K562 (cell line): ENCODE results near the gene COQ9. TPM values are rescaled to one million over a fixed set of nuclear protein-coding genes. Genes with fewer than 3 reads are reported as not detected.
A peak's percentile ranks its signal among the peaks of the same experiment; 100 is the strongest.
"Not testable (repeated sequence)": the region's sequence is repeated elsewhere in the genome, so short reads cannot be mapped to it uniquely, and the experiment has no call there.

Source experiments
- ATAC-seq: fragments of 200-7000 bp; cut with Tn5 transposase; 3 replicates; pipeline ENCODE4 v1.9.1; 2020; ENCODE audit warnings: moderate library complexity
- BruUV-seq: library from RNA; stranded (reverse); fragments of 400-500 nt; replicated peaks from 2 replicates; lab custom pipeline; 2021; lab: Mats Ljungman, UMichigan
- CTCF ChIA-PET: fragments of 300-600 bp; formaldehyde crosslinking; extraction: SDS; loops from one replicate; lab custom pipeline; 2021; ENCODE audit warnings: low intra/inter-chr PET ratio; lab: Yijun Ruan, JAX
- POLR2A ChIA-PET: fragments of 300-600, 350-650 bp; sonication (Branson Sonifier 250); formaldehyde crosslinking; extraction: SDS; loops from one replicate; lab custom pipeline; 2021; ENCODE audit warnings: antibody characterized with exemption, inconsistent platforms; lab: Yijun Ruan, JAX
- DNase-seq, 4 experiments: peaks; one replicate each; pipeline versions ENCODE4 v3.0.0 to v3.0.0-alpha.2; 2011 to 2018; ENCODE audit warnings: low spot score in 3 of 4, mixed read lengths in 3 of 4; ENCODE audit errors: extremely low read depth in 1 of 4
- FAIRE-seq: peaks from 2 replicates; lab custom pipeline; 2011; peaks lifted over from hg19 to GRCh38; lab: Jason Lieb, UNC
- H2AFZ ChIP-seq: 2 replicates; pipeline ENCODE4 v1.6.0; 2011; ENCODE audit warnings: low read depth, low read length, control low read depth, inconsistent platforms
- H3K27ac ChIP-seq: fragments of 200-600 bp; 3 replicates; pipeline ENCODE4 v1.8.0; 2011; ENCODE audit warnings: low read depth, mild to moderate bottlenecking, control low read depth, inconsistent platforms, low read length, moderate library complexity, mixed read lengths; ENCODE audit errors: extremely low read depth
- H3K27me3 ChIP-seq, 2 experiments: fragments of 300-600 bp in 1 of 2; 2 replicates in 1 of 2; 3 replicates in 1 of 2; pipeline versions ENCODE4 v1.6.0 to v1.8.0; 2011; ENCODE audit warnings: inconsistent platforms in 2 of 2, low read length in 2 of 2, mild to moderate bottlenecking in 1 of 2, mixed read lengths in 1 of 2, moderate library complexity in 1 of 2; ENCODE audit not compliant: control insufficient read depth in 2 of 2, insufficient read depth in 2 of 2
- H3K36me3 ChIP-seq: fragments of 300-600 bp; 3 replicates; pipeline ENCODE4 v1.8.0; 2011; ENCODE audit warnings: mild to moderate bottlenecking, low read length, inconsistent platforms; ENCODE audit not compliant: control insufficient read depth, insufficient read depth
- H3K4me1 ChIP-seq, 2 experiments: fragments of 200-600 bp in 1 of 2; replicated peaks in 1 of 2; 2 replicates in 1 of 2; 3 replicates in 1 of 2; pipeline versions ENCODE4 v1.5.1 to v1.8.0; 2011; ENCODE audit warnings: inconsistent platforms in 2 of 2, low read length in 2 of 2, mild to moderate bottlenecking in 1 of 2, mixed read lengths in 1 of 2, moderate library complexity in 1 of 2; ENCODE audit not compliant: control insufficient read depth in 2 of 2, insufficient read depth in 2 of 2
- H3K4me2 ChIP-seq: 2 replicates; pipeline ENCODE4 v1.6.1; 2011; ENCODE audit warnings: low read length, control low read depth, inconsistent platforms, mixed read lengths; ENCODE audit not compliant: insufficient read depth
- H3K4me3 ChIP-seq: fragments of 200-600 bp; sonication (generic), shearing (Covaris generic); 2 replicates; pipeline ENCODE4 v1.5.1; 2016; ENCODE audit warnings: control low read depth, inconsistent platforms
- H3K79me2 ChIP-seq: fragments of 200-600 bp; 3 replicates; pipeline ENCODE4 v1.8.0; 2011; ENCODE audit warnings: low read length, inconsistent platforms; ENCODE audit not compliant: control insufficient read depth, insufficient read depth
- H3K9ac ChIP-seq, 2 experiments: 2 replicates each; pipeline versions ENCODE4 v1.6.0 to v1.6.1; 2011; ENCODE audit warnings: low read depth in 2 of 2, low read length in 2 of 2, control low read depth in 1 of 2, inconsistent platforms in 1 of 2, mild to moderate bottlenecking in 1 of 2, mixed read lengths in 1 of 2; ENCODE audit not compliant: insufficient read depth in 1 of 2
- H3K9me1 ChIP-seq: one replicate; pipeline ENCODE4 v1.6.0; 2011; ENCODE audit warnings: inconsistent platforms, mild to moderate bottlenecking, low read length, moderate library complexity; ENCODE audit not compliant: control insufficient read depth, insufficient read depth
- H3K9me3 ChIP-seq: replicated peaks from 2 replicates; pipeline ENCODE4 v1.5.1; 2011; ENCODE audit warnings: low read depth, low read length, inconsistent platforms; ENCODE audit not compliant: control insufficient read depth, insufficient read depth
- H4K20me1 ChIP-seq: replicated peaks from 2 replicates; pipeline ENCODE4 v1.6.1; 2011; ENCODE audit warnings: low read length, inconsistent platforms, mixed read lengths; ENCODE audit not compliant: control insufficient read depth, insufficient read depth
- CBX3 ChIP-seq, 2 experiments: IDR thresholded peaks; 1 replicate in 1 of 2; 2 replicates in 1 of 2; pipeline ENCODE4 v1.6.1; 2012; ENCODE audit warnings: inconsistent platforms in 2 of 2, low read length in 2 of 2, borderline replicate concordance in 1 of 2, control low read depth in 1 of 2
- CBX5 ChIP-seq: IDR thresholded peaks from 2 replicates; pipeline ENCODE4 v1.6.1; 2014; ENCODE audit warnings: low read depth, borderline replicate concordance
- HDAC2 ChIP-seq: fragments of 450-650 bp; IDR thresholded peaks from 2 replicates; pipeline ENCODE4 v1.6.1; 2016; ENCODE audit warnings: mild to moderate bottlenecking
- HSF4 ChIP-seq: fragments of 250-450 bp; sonication (Bioruptor Pico); IDR thresholded peaks from 2 replicates; pipeline ENCODE4 v2.1.2; 2022; ENCODE audit warnings: mild to moderate bottlenecking, moderate library complexity, borderline replicate concordance
- SRSF1 ChIP-seq: fragments of 200-400 bp; formaldehyde crosslinking; IDR thresholded peaks from 2 replicates; pipeline ENCODE4 v1.6.1; 2017; ENCODE audit warnings: mild to moderate bottlenecking, low read depth, low read length, moderate library complexity
- TRIM28 ChIP-seq: fragments of 450-650 bp; IDR thresholded peaks from 2 replicates; pipeline ENCODE4 v1.6.1; 2017
- WGBS: fragments of 100-300 bp; shearing (Covaris generic); methylation state at CpG from one replicate; pipeline ENCODE4 v1.1.6; 2016; ENCODE audit warnings: low coverage, mixed read lengths; ENCODE audit not compliant: insufficient coverage; ENCODE audit errors: missing lambda C conversion rate; 5-methylcytosine and 5-hydroxymethylcytosine counted together
- in situ Hi-C: fragments of 300-500 bp; cut with MboI; formaldehyde crosslinking; loops from 4 replicates; pipeline ENCODE4 v1.15.0; 2018; ENCODE audit warnings: inconsistent platforms, mixed read lengths
- intact Hi-C: fragments of 100-400 bp; cut with micrococcal nuclease; formaldehyde crosslinking; loops from 2 replicates; pipeline ENCODE4 v1.14.2; 2022
- polyA plus RNA-seq, 8 experiments: library from polyadenylated mRNA; depleted of rRNA in 4 of 8; stranded (reverse) in 5 of 8; unstranded in 3 of 8; fragments of >200 nt; fragmentation: Nextera tagmentation in 2 of 8; fragmentation: Illumina TruSeq in 1 of 8; extraction: Ambion mirVana in 2 of 8; extraction: Trizol in 1 of 8; gene quantifications; 2 replicates each; pipeline versions ENCODE4 v1.2.1 to v1.2.3, GENCODE V29; 2011 to 2014; ENCODE audit warnings: inconsistent platforms in 1 of 8, missing spikeins in 1 of 8
- total RNA-seq, 7 experiments: library from RNA; depleted of rRNA in 6 of 7; stranded (reverse); fragments of >200 nt in 6 of 7; fragmentation: Illumina TruSeq in 2 of 7; extraction: Trizol in 2 of 7; gene quantifications; 2 replicates each; pipeline versions ENCODE4 v1.2.1 to v1.2.3, GENCODE V29; 2011 to 2021; ENCODE audit warnings: low replicate concordance in 1 of 7

The COQ9 gene
- total and polyA plus RNA-seq, 9 of the 15 experiments (the other 6 are each of a cell fraction or from before 2014, with no cell fraction given) = 35.0 to 139 (median 71.4) TPM

- TF ChIP-seq HSF4 (CRISPR knock-in tag) (no peak), HDAC2 (no peak), SRSF1 (no peak)
Measured at GRCh38 chr16:57435838-57436237, 11.4 kb upstream of the COQ9 start (continued).

GRCh38 chr16:57439947-57440346 is 7.3 kb upstream of the COQ9 start:
- H3K27me3 ChIP-seq, H3K4me2 ChIP-seq, in situ Hi-C loops, FAIRE-seq, POLR2A ChIA-PET, H3K27ac ChIP-seq, CTCF ChIA-PET, DNase-seq, H3K4me1 ChIP-seq, BruUV-seq, H2AFZ ChIP-seq, H3K9me3 ChIP-seq, H4K20me1 ChIP-seq, ATAC-seq, H3K9me1 ChIP-seq, H3K9ac ChIP-seq, H3K4me3 ChIP-seq, intact Hi-C loops: not testable (repeated sequence)
- peaks cover 27% of the 10 kb centered on the region for H3K79me2 ChIP-seq
- TF ChIP-seq TRIM28 (0 out of 2 replicates have a peak, but pooled peaks have one; percentile 40), CBX5 (peak; percentile 76; the same call in 1 of the 2 replicates), CBX3 (IDR thresholded peaks at IDR 0.05; ENCODE audit: borderline replicate concordance in 1 of 2, low read length in 2 of 2) (peak in 1 of 2 experiments; percentile 82; a peak in 2 of 3 replicates)
- peaks cover 68% of the 10 kb centered on the region; the same call in 2 of the 3 replicates for H3K36me3 ChIP-seq
- WGBS = 96% methylated on average over 8 of the region's 8 CpGs

- FAIRE-seq, POLR2A ChIA-PET, H3K4me2 ChIP-seq, H3K27ac ChIP-seq, H3K9me3 ChIP-seq, H4K20me1 ChIP-seq, H3K4me1 ChIP-seq, CTCF ChIA-PET, ATAC-seq, H3K4me3 ChIP-seq, DNase-seq, in situ Hi-C loops, intact Hi-C loops, H3K9me1 ChIP-seq, H2AFZ ChIP-seq, BruUV-seq, H3K27me3 ChIP-seq, H3K9ac ChIP-seq: not testable (repeated sequence)
- 97% methylated on average over 6 of the region's 8 CpGs for WGBS
- peaks cover 33% of the 10 kb centered on the region for H3K79me2 ChIP-seq
- peaks cover 65% of the 10 kb centered on the region; the same call in 2 of the 3 replicates for H3K36me3 ChIP-seq
Measured at GRCh38 chr16:57440551-57440950, 6.7 kb upstream of the COQ9 start.
